HEK293 (cell line): ENCODE data around the gene CRTC2.

Experiments used
- PBX3 ChIP-seq: sonication (generic); formaldehyde crosslinking; IDR thresholded peaks from 2 replicates; pipeline ENCODE4 v1.8.1; 2022; ENCODE audit warnings: mild to moderate bottlenecking, moderate library complexity, missing genetic modification reagents
- ZBTB49 ChIP-seq: fragments of 450-650 bp; formaldehyde crosslinking; IDR thresholded peaks from 2 replicates; pipeline ENCODE4 v1.5.1; 2016; ENCODE audit warnings: missing biosample characterization, missing genetic modification characterization, low read depth
- ZFP69B ChIP-seq: fragments of 450-650 bp; formaldehyde crosslinking; IDR thresholded peaks from 2 replicates; pipeline ENCODE4 v1.5.1; 2016; ENCODE audit warnings: missing biosample characterization, missing genetic modification characterization
- ZNF302 ChIP-seq: fragments of 450-650 bp; formaldehyde crosslinking; IDR thresholded peaks from 2 replicates; pipeline ENCODE4 v1.5.1; 2016; ENCODE audit warnings: missing biosample characterization, missing genetic modification characterization, low read depth
- ZNF654 ChIP-seq: fragments of 450-650 bp; formaldehyde crosslinking; IDR thresholded peaks from 2 replicates; pipeline ENCODE4 v1.5.1; 2016; ENCODE audit warnings: low read depth, missing biosample characterization, missing genetic modification characterization
- TF ChIP-seq, protein P1 (sequence below): fragments of 450-650 bp; formaldehyde crosslinking; IDR thresholded peaks from 2 replicates; pipeline ENCODE4 v1.5.1; 2016; ENCODE audit warnings: missing biosample characterization, missing genetic modification characterization

DNA sequence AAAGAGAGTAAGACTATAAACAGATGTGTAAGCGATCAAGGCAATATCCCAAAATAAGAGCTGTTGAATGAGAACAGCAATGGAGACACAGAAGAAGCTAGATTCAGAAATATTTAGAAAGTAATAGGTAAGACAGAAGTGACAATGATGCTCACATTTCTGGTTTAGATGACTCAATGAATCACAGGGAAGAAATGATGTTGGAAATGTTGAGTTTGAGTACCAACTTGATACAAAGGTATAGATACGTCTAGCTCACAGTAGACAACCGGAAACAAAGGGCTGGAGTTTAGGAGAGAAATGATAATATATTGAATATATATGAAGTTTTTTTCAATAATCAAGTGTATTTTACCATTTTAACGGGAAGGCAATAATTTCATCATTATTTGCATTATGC is 42.1 kb downstream of the CRTC2 start:
- TF ChIP-seq ZBTB49 (tag by site-specific recombination), result no peak
- TF ChIP-seq, protein P1, sequence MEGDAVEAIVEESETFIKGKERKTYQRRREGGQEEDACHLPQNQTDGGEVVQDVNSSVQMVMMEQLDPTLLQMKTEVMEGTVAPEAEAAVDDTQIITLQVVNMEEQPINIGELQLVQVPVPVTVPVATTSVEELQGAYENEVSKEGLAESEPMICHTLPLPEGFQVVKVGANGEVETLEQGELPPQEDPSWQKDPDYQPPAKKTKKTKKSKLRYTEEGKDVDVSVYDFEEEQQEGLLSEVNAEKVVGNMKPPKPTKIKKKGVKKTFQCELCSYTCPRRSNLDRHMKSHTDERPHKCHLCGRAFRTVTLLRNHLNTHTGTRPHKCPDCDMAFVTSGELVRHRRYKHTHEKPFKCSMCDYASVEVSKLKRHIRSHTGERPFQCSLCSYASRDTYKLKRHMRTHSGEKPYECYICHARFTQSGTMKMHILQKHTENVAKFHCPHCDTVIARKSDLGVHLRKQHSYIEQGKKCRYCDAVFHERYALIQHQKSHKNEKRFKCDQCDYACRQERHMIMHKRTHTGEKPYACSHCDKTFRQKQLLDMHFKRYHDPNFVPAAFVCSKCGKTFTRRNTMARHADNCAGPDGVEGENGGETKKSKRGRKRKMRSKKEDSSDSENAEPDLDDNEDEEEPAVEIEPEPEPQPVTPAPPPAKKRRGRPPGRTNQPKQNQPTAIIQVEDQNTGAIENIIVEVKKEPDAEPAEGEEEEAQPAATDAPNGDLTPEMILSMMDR (tag by site-specific recombination), result no peak
- TF ChIP-seq ZNF654 (tag by site-specific recombination), result no peak
- no peak for TF ChIP-seq PBX3 (CRISPR knock-in tag)
- no peak for TF ChIP-seq ZNF302
- TF ChIP-seq ZFP69B (tag by site-specific recombination), result no peak
